Thoracic aorta (tissue), 2 donors: ENCODE measurements around the gene RANBP3. TPM values are rescaled to one million over a fixed set of nuclear protein-coding genes. Genes with fewer than 3 reads are reported as not detected.

ENCODE experiments used
- ATAC-seq: fragments of 150-250 bp; one replicate; pipeline ENCODE4 v1.8.0; 2017; ENCODE audit warnings: low read depth; ENCODE audit not compliant: insufficient number of reproducible peaks, low FRiP score
- DNase-seq: peaks from one replicate; pipeline ENCODE4 v3.0.0-alpha.2; 2020; ENCODE audit warnings: low spot score
- H3K27ac ChIP-seq, 2 donors: fragments of 200-600 bp; sonication (generic); 1 replicate in 1 of 2; 2 replicates in 1 of 2; pipeline ENCODE4 v1.5.1; 2016; ENCODE audit warnings: mild to moderate bottlenecking in 2 of 2, moderate library complexity in 2 of 2
- H3K27me3 ChIP-seq: fragments of 200-600 bp; sonication (generic); replicated peaks from 2 replicates; pipeline ENCODE4 v1.6.0; 2016; ENCODE audit warnings: mild to moderate bottlenecking; ENCODE audit not compliant: insufficient read depth
- H3K36me3 ChIP-seq: fragments of 200-600 bp; sonication (generic); one replicate; pipeline ENCODE4 v1.5.1; 2016
- H3K4me1 ChIP-seq, 2 donors: fragments of 200-600 bp; sonication (generic); 1 replicate in 1 of 2; 2 replicates in 1 of 2; pipeline versions ENCODE4 v1.5.1 to v1.6.0; 2016; ENCODE audit warnings: low read depth in 2 of 2, mild to moderate bottlenecking in 1 of 2; ENCODE audit not compliant: control insufficient read depth in 1 of 2
- H3K4me3 ChIP-seq: fragments of 200-600 bp; sonication (generic); 2 replicates; pipeline ENCODE4 v1.5.1; 2016; ENCODE audit warnings: mild to moderate bottlenecking
- H3K9me3 ChIP-seq: fragments of 200-600 bp; sonication (generic); 2 replicates; pipeline ENCODE4 v1.5.1; 2016
- CTCF ChIP-seq: fragments of 200-600 bp; sonication (generic); IDR thresholded peaks from one replicate; pipeline ENCODE4 v1.5.1; 2019; ENCODE audit warnings: antibody characterized with exemption
- total RNA-seq, 2 donors: library from RNA; depleted of rRNA; stranded (reverse); fragments of >200 nt; gene quantifications; one replicate each; pipeline versions ENCODE4 v1.1.0 to v1.2.3, GENCODE V29; 2016

Gene RANBP3
- total RNA-seq, 2 donors from 2014 or later = 51.4 to 101 TPM

GRCh38 chr19:5914946-5915781 is 62.8 kb downstream of the RANBP3 start:
- no peaks in the 10 kb centered on the region for H3K9me3 ChIP-seq
- no peak overlapping the region for H3K27ac ChIP-seq
- H3K36me3 ChIP-seq = peaks cover 45% of the 10 kb centered on the region
- no peak for ATAC-seq
- no peak overlapping the region for H3K4me3 ChIP-seq
- DNase-seq = no peak
- peaks cover 0 to 8% of the 10 kb centered on the region in 2 donors for H3K4me1 ChIP-seq
- TF ChIP-seq CTCF = no peak
- no peaks in the 10 kb centered on the region for H3K27me3 ChIP-seq

- Histone ChIP-seq H3K27ac (peak overlapping the region in 1 of 2 donors; percentile 23), H3K9me3 (no peaks in the 10 kb centered on the region), H3K27me3 (no peaks in the 10 kb centered on the region), H3K36me3 (peaks cover 43% of the 10 kb centered on the region), H3K4me3 (no peak overlapping the region), H3K4me1 (peaks cover 0 to 8% of the 10 kb centered on the region in 2 donors)
- ATAC-seq (no peak), DNase-seq (no peak)
- no peak for TF ChIP-seq CTCF
These were observed 63.6 kb downstream of the RANBP3 start for GRCh38 chr19:5914358-5914774.

GRCh38 chr19:5913739-5914357 is 64.1 kb downstream of the RANBP3 start, which contains the start of gene CAPS:
TSS of gene CAPS (plus strand) at chr19:5914254. CDS start at chr19:5914407, 153 bp downstream.
- Histone ChIP-seq H3K36me3 (peaks cover 44% of the 10 kb centered on the region), H3K4me1 (peaks cover 0 to 8% of the 10 kb centered on the region in 2 donors), H3K9me3 (no peaks in the 10 kb centered on the region), H3K4me3 (no peak within 1 kb of the TSS), H3K27me3 (no peaks in the 10 kb centered on the region), H3K27ac (peak within 1 kb of the TSS in 1 of 2 donors; percentile 23)
- no peak for TF ChIP-seq CTCF
- ATAC-seq (no peak), DNase-seq (no peak)

GRCh38 chr19:5911366-5911765 is 66.6 kb downstream of the RANBP3 start:
- Histone ChIP-seq H3K9me3 (no peaks in the 10 kb centered on the region), H3K27me3 (no peaks in the 10 kb centered on the region), H3K36me3 (peaks cover 22% of the 10 kb centered on the region), H3K4me3 (no peak overlapping the region), H3K4me1 (peaks cover 0 to 8% of the 10 kb centered on the region in 2 donors), H3K27ac (no peak overlapping the region)
- no peak for ATAC-seq
- TF ChIP-seq CTCF = no peak
- no peak for DNase-seq

GRCh38 chr19:5910638-5910907 is 67.4 kb downstream of the RANBP3 start:
- H3K4me3 ChIP-seq = no peak overlapping the region
- no peak for DNase-seq
- no peak for ATAC-seq
- peaks cover 15% of the 10 kb centered on the region for H3K36me3 ChIP-seq
- peaks cover 2 to 14% of the 10 kb centered on the region in 2 donors for H3K4me1 ChIP-seq
- H3K27me3 ChIP-seq = no peaks in the 10 kb centered on the region
- TF ChIP-seq CTCF = no peak
- no peak overlapping the region for H3K27ac ChIP-seq
- no peaks in the 10 kb centered on the region for H3K9me3 ChIP-seq
